GM12892 (cell line): Measurements from ENCODE around the gene UBP1.

ENCODE experiments used
- POLR2A ChIP-seq: IDR thresholded peaks from 2 replicates; pipeline ENCODE4 v1.6.1; 2011; ENCODE audit warnings: low read depth, low read length, control low read depth
- POLR2AphosphoS5 ChIP-seq: IDR thresholded peaks from 2 replicates; pipeline ENCODE4 v1.6.1; 2011; ENCODE audit warnings: low read depth, low read length, control low read depth
- TAF1 ChIP-seq: IDR thresholded peaks from 2 replicates; pipeline ENCODE4 v1.6.1; 2011; ENCODE audit warnings: low read depth, mild to moderate bottlenecking, control low read depth, low read length, borderline replicate concordance

- TF ChIP-seq POLR2A, result no peak
- TF ChIP-seq POLR2AphosphoS5, result no peak
- TF ChIP-seq TAF1, result no peak
These were observed 41.9 kb upstream of the UBP1 start for GRCh38 chr3:33482111-33482521.
